Stomach (tissue), 4 donors: ENCODE measurements around the gene DNAJC3.

ENCODE experiments used
- EP300 ChIP-seq: sonication (generic); formaldehyde crosslinking; IDR thresholded peaks from one replicate; pipeline ENCODE4 v1.6.1; 2017; ENCODE audit warnings: antibody characterized with exemption
- POLR2A ChIP-seq, 4 donors: fragments of 450-650 bp; IDR thresholded peaks; one replicate each; pipeline ENCODE4 v1.6.1; 2016; ENCODE audit warnings: antibody characterized with exemption in 4 of 4, control low read depth in 2 of 4, mild to moderate bottlenecking in 1 of 4, moderate library complexity in 1 of 4
- TF ChIP-seq, protein P1 (sequence below), 7 experiments: fragments of 450-650 bp in 4 of 7; fragments of 200-600 bp in 3 of 7; sonication (generic) in 3 of 7; IDR thresholded peaks; one replicate each; pipeline ENCODE4 v1.5.1; 2016 to 2019; ENCODE audit warnings: antibody characterized with exemption in 7 of 7, control low read depth in 2 of 7, mild to moderate bottlenecking in 1 of 7

- TF ChIP-seq POLR2A (IDR thresholded peaks at IDR 0.05) (no peak), EP300 (no peak)
- TF ChIP-seq, protein P1, sequence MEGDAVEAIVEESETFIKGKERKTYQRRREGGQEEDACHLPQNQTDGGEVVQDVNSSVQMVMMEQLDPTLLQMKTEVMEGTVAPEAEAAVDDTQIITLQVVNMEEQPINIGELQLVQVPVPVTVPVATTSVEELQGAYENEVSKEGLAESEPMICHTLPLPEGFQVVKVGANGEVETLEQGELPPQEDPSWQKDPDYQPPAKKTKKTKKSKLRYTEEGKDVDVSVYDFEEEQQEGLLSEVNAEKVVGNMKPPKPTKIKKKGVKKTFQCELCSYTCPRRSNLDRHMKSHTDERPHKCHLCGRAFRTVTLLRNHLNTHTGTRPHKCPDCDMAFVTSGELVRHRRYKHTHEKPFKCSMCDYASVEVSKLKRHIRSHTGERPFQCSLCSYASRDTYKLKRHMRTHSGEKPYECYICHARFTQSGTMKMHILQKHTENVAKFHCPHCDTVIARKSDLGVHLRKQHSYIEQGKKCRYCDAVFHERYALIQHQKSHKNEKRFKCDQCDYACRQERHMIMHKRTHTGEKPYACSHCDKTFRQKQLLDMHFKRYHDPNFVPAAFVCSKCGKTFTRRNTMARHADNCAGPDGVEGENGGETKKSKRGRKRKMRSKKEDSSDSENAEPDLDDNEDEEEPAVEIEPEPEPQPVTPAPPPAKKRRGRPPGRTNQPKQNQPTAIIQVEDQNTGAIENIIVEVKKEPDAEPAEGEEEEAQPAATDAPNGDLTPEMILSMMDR (IDR thresholded peaks at IDR 0.05) = no peak
Measured at GRCh38 chr13:95756072-95756471, 79.1 kb downstream of the DNAJC3 start.
